Measurements from ENCODE around the gene CAB39L.

CAB39L gene

DNA sequence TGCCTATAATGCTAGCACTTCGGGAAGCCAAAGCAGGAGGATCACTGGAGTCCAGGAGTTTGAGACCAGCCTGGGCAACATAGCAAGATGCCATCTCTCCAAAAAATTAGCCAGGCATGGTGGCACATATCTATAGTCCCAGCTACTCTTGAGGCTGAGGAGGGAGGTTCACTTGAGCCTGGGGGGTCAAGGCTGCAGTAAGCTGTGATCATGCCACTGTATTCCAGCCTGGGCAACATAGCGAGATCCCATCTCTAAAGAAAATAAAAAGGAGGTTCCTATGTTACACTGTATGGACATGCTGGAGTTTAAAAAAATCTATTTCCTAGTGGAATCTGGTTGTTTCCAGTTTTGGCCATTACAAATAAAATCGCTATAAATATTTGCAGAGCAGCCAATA, 2.6 kb downstream of the CAB39L start:
- no peak for DNase-seq

DNA sequence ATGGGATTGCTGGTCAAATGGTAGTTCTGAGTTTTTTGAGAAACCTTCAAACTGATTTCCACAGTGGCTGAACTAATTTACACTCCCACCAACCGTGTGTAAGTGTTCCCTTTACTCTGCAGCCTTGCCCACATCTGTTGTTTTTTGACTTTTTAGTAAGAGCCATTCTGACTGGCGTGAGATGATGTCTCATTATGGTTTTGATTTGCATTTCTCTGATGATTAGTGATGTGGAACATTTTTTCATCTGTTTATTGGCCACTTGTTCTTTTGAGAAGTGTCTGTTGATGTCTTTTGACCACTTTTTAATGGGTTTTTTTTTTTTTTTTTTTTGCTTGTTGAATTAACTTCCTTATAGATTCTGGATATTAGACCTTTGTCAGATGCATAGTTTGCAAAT, 4.3 kb downstream of the CAB39L start:
- DNase-seq = no peak

DNA sequence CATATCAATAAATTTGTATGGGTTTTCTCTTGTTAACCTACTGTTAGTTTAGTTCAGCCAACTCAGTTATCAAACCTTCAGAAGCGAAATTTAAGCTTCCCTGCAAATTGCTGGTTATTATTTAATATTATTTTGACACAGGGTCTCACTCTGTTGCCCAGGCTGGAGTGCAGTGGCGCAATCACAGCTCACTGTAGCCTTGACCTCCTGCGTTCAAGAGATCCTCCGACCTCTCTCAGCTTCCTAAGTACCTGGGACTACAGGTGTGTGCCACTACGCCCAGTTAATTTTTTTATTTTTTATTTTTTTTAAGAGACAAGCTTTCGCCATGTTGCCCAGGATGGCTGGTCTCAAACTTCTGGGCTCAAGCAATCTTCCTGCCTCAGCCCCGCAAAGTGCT, 6.2 kb downstream of the CAB39L start:
- DNase-seq = no peak

DNA sequence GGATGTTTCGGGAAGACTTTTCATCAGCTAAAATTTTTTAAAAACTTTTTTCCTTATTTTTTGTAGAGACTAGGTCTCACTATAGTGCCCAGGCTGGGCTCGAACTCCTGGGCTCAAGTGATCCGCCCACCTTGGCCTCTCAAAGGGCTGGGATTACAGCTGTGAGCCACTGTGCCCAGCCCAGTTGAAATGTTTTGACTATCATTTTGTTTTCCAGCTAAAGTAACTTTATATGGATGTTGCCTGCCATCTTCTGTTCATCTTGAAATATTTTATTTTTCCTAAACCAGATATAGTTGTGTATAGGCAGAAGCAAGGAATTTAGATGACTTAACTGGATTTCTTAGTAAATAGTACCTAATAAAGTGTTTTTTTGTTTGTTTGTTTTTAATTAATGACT, 7.0 kb downstream of the CAB39L start:
- DNase-seq = peak; percentile 51

DNA sequence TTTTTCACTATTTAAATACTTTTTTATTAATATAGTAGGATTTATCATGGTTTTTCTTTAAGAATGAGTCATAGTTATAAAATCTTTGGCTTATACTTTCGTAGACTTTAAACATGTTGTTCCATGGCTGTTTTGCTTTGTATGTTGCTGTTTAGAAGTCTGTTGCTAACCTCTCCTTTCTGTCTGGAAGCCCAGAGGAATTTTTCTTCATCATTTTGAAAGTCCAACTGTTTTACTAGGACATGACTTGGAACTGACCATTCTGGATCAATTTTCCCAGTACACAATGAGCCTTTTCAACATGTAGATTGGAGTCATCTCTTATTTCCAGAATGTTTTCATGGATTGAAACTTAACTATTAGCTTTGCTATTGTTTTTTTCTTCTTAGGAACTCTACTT, 7.9 kb downstream of the CAB39L start:
- DNase-seq = no peak

DNA sequence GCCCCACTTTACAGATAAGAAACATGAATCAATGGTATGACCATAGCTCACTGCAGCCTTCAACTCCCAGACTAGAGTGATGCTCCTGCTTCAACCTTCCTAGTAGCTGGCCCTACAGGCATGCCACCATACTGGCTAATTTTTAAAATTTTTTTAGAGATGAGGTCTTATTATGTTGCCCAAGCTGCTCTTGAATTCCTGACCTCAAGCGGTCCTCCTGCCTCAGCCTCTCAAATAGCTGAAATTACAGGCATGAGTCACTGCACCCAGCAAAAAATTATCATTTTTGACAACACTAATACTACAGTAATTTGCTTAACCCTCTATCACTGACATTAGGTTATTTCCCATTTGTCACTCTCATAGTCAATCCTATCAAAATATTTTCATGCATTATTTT, 14.7 kb downstream of the CAB39L start:
- no peak for DNase-seq

DNA sequence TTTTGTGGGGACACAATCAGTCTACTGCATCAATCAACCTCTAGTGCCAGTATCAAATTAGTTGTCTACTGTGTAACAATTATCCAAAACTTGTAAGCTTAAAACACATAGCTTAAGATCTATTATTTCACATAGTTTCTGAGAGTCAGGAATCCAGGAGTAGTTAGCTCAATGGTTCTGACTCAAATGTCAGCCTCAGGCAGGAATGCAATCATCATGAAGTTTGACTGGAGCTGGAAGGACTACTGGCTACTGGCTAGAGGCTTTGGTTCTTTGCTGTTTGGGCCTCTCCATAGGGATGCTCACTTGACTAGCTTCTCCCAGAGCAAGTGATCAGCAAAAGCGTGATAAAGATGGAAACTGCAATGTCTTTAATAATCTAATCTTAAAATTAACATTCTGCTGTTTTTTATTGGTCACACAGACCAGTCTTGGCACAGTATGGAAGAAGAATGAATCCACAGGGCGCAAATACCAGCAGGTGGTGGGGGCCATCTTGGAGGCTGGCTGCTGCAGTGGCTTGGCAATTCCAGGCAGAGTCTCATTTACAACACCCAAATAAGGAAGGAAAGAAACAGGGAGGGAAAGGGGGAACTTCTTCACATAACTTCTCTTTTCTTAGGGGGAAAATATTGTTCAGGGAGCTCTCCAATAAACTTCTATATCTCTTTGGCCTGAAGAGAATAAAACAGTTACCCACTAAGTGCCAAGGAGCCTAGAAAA, 15.7 kb downstream of the CAB39L start:
- no peak for DNase-seq

DNA sequence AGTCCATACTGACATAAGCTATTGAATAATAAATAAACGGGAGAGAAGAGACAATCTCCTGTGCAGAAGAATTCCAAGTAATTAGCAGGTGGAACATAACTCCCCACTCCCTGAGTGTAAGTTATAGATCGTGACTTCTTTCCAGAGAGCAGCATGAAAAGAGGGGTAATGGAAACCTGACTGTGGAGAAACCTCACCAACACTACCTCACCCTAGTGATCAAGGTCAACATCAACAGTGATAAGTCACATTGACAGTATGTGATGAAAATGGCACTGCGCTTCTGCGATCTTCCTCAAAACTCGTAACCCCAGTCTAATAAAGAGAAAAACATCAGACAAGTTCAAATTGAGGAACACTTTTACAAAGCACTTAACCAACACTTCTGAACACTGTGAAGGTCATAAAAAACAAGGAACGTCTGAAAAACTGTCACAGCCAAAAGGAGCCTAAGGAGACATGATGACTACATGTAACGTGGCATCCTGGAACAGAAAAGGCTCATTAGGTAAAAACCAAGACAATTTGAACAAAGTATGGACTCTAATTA, 19.8 kb downstream of the CAB39L start:
- no peak for DNase-seq

DNA sequence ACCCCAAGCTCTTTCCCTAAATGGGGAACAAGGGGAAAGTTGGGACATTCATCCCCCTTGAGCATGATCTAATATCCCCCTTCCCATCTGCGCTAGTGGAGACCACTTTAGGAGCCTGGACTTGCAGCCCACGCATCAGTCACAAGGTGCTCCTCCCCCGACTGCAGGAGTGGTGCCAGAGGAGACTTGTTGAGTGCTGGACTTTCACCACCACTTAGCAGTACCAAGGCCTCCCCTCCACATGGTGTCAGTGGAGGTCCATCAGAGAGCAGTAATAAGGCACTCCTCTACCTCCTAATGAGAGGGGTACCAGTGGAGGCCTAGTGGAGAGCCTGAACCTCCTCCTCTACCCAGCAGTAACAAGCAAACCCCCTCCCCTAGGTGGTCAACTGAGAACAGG, 22.5 kb downstream of the CAB39L start:
- no peak for DNase-seq

DNA sequence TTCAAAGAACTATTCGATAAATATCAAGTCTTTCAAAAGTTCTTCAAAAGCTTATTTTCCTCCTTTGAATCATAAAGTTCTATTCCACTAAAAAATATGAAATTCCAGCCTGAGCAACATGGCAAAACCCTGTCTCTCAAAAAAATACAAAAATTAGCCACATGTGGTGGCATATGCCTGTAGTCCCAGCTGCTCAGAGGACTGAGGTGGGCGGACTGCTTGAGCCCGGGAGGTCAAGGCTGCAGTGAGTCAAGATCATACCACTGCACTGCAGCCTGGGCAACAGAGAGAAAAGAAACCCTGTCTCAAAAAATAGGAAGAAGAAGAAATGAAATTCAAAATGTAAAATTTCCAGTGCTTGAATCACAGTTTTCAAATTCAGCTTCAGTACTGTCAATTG, 24.6 kb downstream of the CAB39L start:
- DNase-seq = no peak

DNA sequence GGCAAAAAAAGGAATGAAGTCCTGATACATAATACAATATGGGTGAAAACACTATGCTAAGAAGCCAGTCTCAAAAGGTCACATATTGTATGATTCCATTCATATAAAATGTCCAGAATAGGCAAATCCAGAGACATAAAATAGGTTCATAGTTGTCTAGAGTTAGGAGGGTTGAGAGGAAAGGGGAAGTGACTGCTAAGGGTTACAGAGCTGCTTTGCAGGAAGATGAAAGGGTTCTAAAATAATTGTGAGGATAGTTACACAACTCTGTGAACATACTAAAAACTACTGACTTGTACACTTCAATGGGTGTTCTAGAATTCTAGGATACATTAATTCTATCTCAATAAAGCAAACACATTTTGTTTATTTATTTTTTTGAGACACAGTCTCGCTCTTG, 25.7 kb downstream of the CAB39L start:
- DNase-seq = no peak

DNA sequence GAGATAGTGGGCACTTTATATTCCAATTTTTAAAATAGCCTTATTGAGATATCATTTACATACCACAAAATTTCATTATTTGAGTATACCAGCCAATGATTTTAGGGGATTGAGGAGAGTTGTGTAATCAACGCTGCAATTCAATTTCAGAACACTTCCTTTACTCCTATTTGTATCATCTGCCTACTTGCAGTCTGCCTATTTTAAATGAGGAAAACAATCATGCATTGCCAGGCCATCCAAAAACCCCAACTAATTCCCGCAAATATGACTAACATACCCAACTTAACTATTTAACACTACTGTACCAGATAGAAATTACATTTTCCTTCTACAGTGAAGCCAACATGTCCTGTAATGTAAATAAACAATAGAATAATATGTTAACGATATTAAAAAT, 26.7 kb downstream of the CAB39L start:
- DNase-seq = no peak

DNA sequence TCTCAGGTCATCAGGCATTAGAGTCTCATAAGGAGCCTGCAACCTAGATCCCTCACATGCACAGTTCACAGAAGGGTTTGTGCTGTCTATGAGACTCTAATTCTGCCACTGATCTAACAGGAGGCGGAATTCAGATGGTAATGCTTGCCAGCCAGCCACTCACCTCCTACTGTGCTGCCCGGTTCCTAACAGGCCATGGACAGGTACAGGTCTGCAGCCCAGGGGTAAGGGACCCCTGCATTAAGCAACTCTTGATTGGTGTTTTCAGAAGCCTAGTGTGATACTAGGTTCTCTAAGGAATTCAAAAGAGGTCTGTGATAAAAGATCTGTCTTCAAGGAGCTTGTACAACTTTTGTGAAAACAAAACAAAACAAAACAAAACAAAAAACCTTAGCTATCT, 31.1 kb downstream of the CAB39L start:
- no peak for DNase-seq

DNA sequence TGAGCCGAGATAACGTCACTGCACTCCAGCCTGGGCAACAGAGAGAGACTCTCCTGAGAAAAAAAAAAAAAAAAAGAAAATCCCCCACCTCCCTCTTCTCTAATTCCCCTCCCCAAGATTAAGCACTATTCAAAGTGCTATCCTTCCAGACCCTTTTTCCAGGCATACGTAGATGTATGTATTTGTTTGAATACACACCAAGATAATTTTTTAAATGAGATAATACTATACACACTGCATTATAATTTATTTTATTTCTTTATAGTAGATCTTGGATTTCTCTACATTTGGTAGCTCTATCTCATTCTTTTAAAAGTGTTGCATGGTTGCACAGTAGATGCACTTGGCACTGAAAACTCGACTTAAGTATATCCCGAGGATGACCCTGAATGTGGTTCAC, 32.5 kb downstream of the CAB39L start:
- no peak for DNase-seq

DNA sequence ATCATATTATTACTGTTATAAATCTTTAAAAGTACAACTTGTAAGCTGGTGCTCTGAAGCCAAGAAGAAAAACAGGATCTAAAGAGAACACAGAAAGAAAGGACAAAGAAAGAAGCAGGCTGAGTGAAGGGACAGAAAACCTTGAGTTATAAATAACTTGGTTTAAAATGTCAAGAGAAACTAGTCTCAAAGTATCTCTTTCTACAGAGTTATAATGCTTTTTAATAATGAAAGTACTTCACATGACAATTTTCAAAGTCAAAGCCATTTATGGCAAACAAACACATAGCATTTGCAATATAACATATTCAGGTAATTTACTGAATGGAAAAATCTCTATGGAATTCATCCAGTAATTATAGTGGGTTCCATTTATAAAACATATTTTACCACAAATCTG, 33.4 kb downstream of the CAB39L start:
- no peak for DNase-seq

DNA sequence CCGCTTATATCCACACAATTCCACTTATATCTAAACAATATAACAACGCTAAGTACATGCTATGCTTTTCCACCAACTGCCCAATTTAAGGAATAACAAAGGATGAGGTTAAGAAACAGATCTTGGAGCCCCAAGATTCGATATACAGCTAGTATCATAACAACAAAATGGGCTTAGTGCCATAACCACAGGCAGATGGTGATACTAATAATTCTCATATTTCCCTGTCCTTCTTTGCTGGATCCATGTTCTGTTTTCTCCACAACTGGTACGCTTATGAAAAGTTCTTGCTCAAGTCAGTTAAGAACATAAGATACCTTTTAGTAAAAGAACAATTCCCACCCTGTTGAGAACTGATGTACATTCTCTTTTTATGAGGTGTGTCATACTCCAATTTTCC, 33.9 kb downstream of the CAB39L start:
- no peak for DNase-seq

DNA sequence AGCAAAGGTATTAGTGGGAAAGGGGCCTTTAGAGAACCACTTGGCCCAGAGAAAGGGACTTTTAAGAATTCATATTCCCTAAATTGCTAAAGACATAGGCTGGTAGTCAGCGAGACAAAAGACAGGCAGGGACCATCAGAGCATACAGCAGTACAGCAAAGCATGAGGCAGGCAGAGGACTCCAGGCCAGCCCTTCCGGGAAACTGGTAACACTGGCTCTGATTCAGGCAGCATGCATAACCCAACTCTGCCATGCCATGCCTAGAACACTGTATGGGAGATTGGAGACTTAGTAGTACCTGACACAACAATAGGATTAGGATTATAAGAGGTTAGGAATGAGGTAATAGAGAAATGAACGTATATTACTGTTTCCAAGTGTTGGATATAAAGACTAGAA, 34.9 kb downstream of the CAB39L start:
- no peak for DNase-seq

DNA sequence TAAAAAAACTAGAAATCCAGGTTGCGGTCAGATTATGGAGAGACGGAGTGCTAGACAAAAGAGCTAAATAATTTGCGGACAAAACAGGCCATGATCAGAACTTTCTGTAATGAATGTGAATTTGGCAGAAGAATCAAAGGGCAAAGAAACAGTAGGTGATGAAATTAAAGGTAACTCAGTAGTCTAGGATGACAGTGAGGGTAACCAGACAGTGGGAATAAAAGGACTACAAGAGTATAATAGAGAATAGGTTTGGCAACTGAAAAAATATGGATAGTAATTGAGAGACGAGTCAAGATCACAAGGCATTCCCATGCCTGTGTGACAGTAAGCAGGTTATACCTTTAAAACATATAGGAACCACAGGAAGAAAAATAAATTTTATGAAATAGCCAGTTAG, 35.9 kb downstream of the CAB39L start:
- no peak for DNase-seq

DNA sequence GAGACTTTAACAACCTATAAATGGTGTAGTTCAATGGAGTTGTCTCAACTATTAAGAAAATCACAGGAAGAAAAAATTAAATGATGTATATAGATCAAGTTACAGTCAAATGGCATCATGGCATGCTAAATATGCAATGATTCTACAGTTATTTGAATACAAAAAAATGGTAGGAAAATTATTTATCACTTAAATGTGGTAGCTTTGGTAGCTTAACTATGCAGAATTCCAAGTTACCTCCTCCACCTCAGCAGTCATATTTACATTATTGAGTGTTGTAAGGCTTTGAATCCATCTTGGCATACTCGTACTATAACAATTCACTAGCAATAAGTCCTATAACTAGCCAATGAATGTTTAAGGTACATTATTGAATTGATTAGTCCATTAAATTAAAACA, 36.8 kb downstream of the CAB39L start:
- DNase-seq = no peak

DNA sequence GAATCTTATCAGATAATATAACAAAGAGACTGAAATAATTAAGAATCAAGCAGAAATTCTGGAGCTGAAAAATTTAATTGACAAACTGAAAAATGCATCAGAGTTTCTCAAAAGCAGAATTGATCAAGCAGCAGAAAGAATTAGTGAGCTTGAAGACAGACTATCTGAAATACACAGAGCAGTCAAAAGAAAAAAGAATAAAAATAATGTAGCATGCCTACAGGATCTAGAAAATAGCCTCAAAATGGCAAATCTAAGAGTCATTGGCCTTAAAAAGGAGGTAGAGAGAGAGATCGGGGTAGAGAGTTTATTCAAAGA, 39.2 kb downstream of the CAB39L start:
- no peak for DNase-seq

DNA sequence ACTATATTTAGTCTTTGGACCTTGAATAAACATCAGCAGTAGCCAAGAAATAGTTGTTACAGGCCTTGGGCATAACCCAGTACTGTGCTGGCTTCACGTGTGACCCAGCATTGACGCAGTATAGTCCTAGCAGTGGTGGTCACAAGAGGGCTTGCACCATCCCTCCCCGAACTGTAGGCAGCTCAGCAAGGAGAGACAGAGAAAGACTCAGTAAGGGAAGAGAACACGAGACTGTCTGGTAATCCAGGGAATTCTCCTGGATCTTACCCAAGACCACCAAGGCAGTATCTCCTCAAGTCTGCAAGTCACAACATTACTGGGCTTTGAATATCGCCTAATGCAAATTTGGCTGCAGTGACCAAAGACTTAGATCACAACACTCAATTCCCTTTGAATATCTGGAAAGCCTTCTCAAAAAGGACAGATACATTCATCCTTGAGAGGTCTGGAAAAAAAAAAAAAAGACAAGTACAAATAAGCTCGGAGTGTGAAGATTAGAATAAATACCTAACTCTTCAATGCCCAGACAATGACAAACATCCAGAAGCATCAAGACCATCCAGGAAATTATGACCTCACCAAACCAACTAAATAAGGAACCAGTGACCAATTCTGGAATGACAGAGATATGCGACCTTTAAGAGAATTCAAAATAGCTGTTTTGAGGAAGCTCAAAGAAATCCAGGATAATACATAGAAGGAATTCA, 39.7 kb downstream of the CAB39L start:
- DNase-seq = no peak

DNA sequence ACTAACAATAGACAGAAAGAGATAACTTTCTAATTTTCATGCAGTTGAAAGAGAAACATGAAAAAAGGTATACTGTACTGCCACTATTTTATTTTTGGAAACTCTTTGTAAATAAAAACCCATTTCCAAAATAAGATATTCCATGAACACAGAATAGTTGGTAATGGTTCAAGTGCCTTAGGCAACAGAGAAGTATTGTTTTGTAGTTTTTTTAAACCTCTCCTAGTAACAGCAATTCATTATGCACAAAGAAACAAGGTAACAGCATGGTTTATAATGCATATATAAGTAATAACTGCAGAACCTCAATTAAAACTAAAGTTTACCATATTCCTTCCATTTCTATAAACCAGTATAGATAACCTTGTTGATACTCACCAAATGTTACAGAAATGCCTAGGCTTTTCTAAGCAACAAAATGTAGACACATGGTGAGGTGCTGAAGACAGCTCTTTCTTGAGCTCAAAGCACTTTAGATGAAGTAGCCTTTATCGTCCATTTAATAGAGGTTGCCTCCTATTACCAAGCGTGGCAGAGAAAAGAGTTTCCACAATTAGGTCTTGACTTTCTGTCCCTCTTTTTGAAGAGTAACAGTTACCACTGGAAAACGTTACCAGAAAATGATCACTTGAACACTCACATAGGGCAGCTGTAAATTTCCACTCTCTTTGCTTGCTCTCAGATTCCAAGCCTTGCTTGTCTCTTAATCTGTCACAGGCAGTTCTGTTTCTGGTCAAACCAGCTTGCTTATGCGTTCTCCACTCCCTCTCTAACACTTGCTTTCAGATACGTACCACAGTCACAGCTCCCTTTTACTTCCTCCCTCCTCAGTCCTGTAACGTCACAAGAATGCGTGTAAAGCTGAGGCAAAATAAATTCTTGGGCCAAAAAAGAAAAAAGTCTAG, 42.9 kb downstream of the CAB39L start:
- peak; percentile 71 for DNase-seq

DNA sequence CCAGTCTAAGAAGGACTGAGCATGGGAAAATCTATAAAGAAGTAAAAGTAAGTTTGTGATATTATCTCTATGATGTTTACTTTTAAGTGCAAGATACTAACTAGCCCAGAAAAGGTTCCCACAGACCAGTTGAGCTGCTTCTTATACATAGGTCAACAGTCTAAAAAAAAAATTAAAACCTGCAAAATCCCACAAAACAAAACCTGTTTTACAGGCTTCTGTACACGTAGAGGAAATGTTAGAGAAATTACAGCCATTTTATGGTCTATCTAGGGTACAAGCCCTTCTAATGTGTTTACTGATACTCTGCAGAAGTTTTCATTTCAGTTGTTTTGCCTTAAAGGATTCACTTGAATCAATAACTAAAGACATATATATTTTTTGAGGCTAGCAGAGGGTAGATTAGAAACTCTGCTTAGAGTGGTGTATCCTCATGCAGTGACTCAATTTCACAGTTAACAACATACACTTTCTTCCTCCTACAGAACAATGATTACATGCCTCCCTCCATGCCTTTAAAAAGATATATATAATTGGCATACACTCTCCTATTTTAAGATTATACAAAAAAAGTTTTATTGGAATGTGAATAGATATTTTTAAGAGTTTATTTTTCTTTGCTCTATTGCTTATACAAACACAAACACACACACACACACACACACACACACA, 43.9 kb downstream of the CAB39L start:
- no peak for DNase-seq

Data from midbrain (tissue), 1 donor.